IPS-15b (cell line): ENCODE data around the gene COL6A2.
"Not testable (repeated sequence)": the region's sequence is repeated elsewhere in the genome, so short reads cannot be mapped to it uniquely, and the experiment has no call there.

ENCODE experiments used
- H3K27me3 ChIP-seq: one replicate; pipeline ENCODE4 v1.6.1; 2013; ENCODE audit warnings: low read length; ENCODE audit not compliant: control insufficient read depth, insufficient read depth
- H3K36me3 ChIP-seq: one replicate; pipeline ENCODE4 v1.6.1; 2013; ENCODE audit warnings: low read length; ENCODE audit not compliant: control insufficient read depth, insufficient read depth
- H3K4me1 ChIP-seq: one replicate; pipeline ENCODE4 v1.6.1; 2013; ENCODE audit warnings: mild to moderate bottlenecking, low read length; ENCODE audit not compliant: control insufficient read depth, insufficient read depth
- H3K4me3 ChIP-seq: one replicate; pipeline ENCODE4 v1.5.1; 2013; ENCODE audit warnings: low read depth, low read length
- H3K9ac ChIP-seq: one replicate; pipeline ENCODE4 v1.6.1; 2013; ENCODE audit warnings: low read depth, mild to moderate bottlenecking, low read length
- H3K9me3 ChIP-seq: one replicate; pipeline ENCODE4 v1.6.1; 2013; ENCODE audit warnings: mild to moderate bottlenecking, low read length; ENCODE audit not compliant: control insufficient read depth, insufficient read depth

Gene COL6A2

DNA sequence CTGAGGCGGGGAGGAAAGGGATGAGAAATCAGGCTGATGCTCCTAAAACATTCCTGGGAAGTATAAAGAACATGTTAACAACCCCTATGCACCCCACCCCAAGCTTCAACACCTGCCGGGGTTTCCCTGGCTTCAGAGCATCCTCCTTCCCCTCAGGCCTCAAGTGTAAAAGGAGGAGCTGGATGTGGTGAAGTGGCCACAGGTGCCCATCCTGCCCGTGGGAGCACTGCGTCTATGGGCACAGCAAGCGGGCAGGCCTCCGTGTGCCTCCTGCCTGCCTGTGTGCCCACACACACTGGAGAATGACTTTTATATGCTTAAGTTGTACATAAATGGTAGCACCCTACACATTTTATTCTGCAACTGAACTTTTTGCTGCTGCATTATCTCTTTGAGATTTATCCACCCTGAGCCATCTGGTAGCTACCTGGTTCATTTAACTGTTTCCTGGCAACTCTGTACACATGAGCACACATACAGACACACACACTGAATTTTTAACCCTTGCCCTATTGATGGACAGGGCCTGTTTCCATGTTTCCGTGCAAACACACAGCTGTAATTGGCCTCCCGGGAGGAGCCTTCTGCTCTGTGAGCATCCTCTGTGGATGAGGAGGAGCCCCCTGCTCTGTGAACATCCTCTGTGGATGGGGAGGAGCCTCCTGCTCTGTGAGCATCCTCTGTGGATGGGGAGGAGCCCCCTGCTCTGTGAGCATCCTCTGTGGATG, 70.9 kb downstream of the COL6A2 start:
- H3K4me3 ChIP-seq, result no peak overlapping the region

GRCh38 chr21:46170436-46171193, 72.7 kb downstream of the COL6A2 start:
- not testable (repeated sequence) for H3K36me3 ChIP-seq, H3K4me1 ChIP-seq, H3K4me3 ChIP-seq, H3K9me3 ChIP-seq, H3K27me3 ChIP-seq, H3K9ac ChIP-seq

More for the DNA sequence above, 70.9 kb downstream of the COL6A2 start:
- Histone ChIP-seq H3K4me1 (no peaks in the 10 kb centered on the region), H3K36me3 (peaks cover 2% of the 10 kb centered on the region), H3K9ac (no peak overlapping the region), H3K27me3 (no peaks in the 10 kb centered on the region), H3K9me3 (no peaks in the 10 kb centered on the region)

DNA sequence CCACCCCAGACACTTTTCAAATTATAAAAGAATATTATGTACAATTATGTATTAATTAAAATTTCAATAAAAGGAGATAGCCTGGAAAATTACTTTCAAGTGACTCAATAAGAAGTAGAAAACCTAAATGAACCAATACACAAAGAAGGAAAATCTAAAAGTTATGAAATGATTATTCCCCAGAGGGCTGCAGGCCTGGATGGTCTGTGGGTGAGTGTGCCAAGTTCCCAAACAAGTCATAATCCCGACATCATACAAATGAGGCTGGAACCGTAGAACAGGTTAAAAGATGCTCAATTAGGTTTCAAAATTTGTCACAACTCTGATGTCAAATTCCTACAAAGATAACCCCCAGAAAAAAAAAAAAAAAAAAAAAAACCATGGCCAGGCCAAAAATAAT, 73.7 kb downstream of the COL6A2 start:
- Histone ChIP-seq H3K9me3 (no peaks in the 10 kb centered on the region), H3K27me3 (no peaks in the 10 kb centered on the region), H3K9ac (no peak overlapping the region), H3K4me3 (no peak overlapping the region), H3K36me3 (no peaks in the 10 kb centered on the region), H3K4me1 (no peaks in the 10 kb centered on the region)

DNA sequence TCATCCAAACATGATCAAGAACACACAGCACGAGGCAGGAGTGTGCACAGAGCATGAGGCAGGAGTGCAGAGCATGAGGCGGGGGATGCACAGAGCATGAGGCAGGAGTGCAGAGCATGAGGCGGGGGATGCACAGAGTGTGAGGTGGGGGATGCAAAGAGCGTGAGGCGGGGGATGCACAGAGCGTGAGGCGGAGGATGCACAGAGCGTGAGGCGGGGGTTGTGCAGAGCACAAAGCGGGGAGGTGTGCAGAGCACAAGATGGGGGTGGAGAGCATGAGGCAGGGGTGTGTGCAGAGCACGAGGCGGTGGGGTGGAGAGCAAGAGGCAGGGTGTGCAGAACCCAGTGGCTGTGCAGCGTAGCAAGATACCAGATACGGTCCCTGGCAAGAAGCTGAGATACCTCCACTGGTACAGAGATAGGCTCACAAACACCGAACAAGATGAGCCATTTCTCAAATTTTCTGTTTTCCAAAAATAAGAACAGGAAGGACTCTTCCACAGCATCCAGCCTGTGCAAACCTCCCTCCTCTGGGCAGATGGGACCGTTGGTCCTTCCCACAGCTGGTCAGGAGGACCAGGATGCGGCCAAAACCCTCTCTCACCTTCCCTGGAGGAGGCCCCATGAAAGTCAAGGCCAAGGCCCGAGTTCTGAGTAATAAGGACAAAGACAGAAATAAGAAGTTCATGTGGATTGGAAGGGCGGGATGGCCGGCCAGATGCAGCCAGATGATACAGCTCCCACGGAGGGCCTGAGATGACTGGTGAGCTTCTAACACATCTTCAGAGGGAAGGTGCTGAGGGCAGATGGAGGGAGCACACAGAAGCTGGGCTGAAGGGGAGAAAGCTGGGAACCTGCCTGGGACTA, 74.3 kb downstream of the COL6A2 start:
- Histone ChIP-seq H3K9ac (no peak overlapping the region), H3K4me1 (no peaks in the 10 kb centered on the region), H3K36me3 (no peaks in the 10 kb centered on the region), H3K4me3 (no peak overlapping the region), H3K27me3 (no peaks in the 10 kb centered on the region), H3K9me3 (no peaks in the 10 kb centered on the region)

GRCh38 chr21:46172863-46173528, 75.1 kb downstream of the COL6A2 start:
- Histone ChIP-seq H3K9me3 (no peaks in the 10 kb centered on the region), H3K4me1 (no peaks in the 10 kb centered on the region), H3K36me3 (no peaks in the 10 kb centered on the region), H3K4me3 (no peak overlapping the region), H3K9ac (no peak overlapping the region), H3K27me3 (no peaks in the 10 kb centered on the region)

GRCh38 chr21:46173573-46173972, 75.7 kb downstream of the COL6A2 start:
- no peaks in the 10 kb centered on the region for H3K27me3 ChIP-seq
- H3K36me3 ChIP-seq, result no peaks in the 10 kb centered on the region
- no peak overlapping the region for H3K4me3 ChIP-seq
- H3K9me3 ChIP-seq, result no peaks in the 10 kb centered on the region
- H3K4me1 ChIP-seq, result no peaks in the 10 kb centered on the region
- no peak overlapping the region for H3K9ac ChIP-seq

DNA sequence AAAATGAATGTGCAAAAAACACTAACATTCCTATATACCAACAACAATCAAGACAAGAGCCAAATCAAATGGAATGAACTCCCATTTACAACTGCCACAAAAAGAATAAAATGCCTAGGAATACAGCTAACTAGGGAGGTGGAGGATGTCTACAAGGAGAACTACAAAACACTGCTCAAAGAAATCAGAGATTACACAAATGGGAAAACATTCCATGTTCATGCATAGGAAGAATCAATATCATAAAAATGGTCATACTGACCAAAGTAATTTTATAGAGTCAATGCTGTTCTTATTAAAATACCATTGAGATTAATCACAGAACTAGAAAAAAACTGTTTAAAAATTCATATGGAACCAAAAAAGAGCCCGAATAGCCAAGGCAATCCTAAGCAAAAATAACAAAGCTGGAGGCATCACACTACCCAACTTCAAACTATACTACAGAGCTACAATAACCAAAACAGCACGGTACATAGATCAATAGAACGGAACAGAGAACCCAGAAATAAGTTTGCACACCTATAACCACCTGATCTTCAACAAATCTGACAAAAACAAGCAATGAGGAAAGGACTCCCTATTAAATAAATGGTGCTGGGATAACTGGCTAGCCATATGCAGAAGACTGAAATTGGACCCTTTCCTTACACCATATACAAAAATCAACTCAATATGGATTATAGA, 78.7 kb downstream of the COL6A2 start:
- not testable (repeated sequence) for H3K4me3 ChIP-seq, H3K27me3 ChIP-seq, H3K4me1 ChIP-seq, H3K9ac ChIP-seq, H3K9me3 ChIP-seq, H3K36me3 ChIP-seq

- peaks cover 14% of the 10 kb centered on the region for H3K36me3 ChIP-seq
- no peak overlapping the region for H3K9ac ChIP-seq
- no peak overlapping the region for H3K4me3 ChIP-seq
- no peaks in the 10 kb centered on the region for H3K4me1 ChIP-seq
- no peaks in the 10 kb centered on the region for H3K27me3 ChIP-seq
- no peaks in the 10 kb centered on the region for H3K9me3 ChIP-seq
These were observed 81.0 kb downstream of the COL6A2 start for GRCh38 chr21:46178961-46179360.
